Fibroblast of peridontal ligament (primary cell): ENCODE measurements around the gene NCKAP5L.
"Not testable (repeated sequence)": the region's sequence is repeated elsewhere in the genome, so short reads cannot be mapped to it uniquely, and the experiment has no call there.

Source experiments
- DNase-seq: peaks from one replicate; pipeline ENCODE4 v3.0.0-alpha.2; 2010; ENCODE audit errors: extremely low read depth

The NCKAP5L gene

DNA sequence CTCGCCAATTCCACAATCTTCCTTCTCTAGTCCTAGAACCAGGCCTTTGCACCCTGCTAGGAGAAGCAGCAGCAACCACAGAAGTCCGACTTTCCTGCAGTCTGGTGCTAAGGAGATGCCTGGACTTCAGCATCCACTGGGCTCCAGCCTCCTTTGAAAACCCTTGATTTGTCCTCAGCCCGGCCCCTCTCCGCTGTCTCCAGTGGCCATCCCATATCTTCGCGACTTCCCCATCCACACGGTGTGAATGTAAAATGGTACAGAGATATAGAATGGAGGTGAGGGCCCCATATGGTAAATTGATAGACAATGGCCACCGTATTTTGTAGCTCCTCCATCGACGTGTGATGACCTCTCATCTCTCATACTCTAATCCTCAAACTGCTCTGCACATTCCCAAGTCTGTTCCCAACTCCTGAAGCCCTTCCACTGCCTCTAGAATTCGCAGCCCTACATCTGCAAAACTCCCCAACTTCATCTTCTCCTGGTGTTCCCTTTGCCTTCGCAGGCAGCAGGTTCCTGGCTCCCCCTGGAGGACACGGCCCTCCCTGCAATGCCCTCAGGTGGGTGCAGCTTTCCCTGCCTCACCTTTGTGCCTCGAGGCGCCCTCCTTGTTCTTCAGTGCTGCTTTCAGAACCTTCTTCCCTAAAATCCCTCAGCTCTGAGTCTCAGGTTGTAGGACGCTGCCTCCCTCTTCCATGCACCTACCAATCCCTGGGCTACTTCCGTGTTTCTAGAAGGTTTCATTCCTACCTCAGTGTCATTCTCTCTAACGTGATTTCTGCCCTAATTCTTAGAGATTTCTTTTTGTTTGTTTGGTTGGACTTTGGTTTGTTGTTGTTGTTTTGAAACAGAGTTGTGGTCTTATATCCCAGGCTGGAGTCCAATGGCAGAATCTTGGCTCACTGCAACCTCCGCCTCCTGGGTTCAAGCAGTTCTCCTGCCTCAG is 50.1 kb downstream of the NCKAP5L start:
- peak; percentile 16 for DNase-seq

DNA sequence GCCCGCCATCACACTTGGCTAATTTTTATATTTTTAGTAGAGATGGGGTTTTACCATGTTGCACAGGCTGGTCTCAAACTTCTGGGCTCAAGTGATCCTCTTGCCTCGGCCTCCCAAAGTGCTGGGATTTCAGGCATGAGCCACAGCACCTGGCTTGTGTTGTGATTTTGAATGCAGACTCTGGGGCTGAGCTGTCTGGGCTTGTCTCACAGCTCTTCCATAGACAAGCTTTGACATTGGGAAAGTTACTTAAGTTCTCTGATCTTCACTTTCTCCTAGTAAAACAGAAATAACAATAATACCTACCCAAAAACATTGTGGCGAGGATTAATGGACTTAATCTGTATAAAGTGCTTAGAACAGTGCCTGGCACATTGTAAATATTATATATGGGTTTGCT is 50.9 kb downstream of the NCKAP5L start:
- DNase-seq, result no peak

DNA sequence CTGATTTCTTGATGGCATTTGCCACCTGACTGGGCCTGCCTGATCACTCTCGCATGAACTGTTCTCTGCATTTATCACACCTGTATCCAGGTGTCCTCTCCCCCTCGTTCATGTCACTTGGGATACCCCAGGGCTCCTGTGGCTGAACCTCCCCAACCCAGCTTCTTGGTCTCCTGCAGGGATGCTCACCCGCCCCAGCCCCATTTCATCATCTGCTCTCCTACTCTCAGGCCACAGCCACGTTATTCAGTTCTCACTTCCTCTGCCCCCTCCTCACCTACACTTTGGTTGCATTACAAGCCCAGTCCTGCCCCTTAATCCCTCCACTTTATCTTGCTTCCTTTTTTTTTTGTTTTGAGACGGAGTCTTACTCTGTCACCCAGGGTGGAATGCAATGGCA is 51.4 kb downstream of the NCKAP5L start:
- no peak for DNase-seq

DNA sequence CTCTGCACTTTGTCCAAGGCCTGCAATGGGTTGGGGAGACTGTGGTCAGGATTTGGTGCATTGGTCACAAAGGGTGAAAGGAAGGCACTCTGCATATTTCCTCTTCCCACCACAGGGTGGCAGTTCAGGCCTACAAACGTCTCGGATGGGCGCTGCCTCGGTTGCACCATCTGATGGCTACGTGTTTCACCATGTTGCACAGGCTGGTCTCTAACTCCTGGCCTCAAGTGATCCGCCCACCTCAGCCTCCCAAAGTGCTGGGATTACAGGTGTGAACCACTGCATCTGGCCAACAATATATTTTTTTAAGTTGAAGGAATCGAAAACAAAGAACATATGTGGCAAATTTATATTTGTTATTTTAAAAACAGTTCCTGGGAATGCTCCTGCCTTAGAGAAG is 51.8 kb downstream of the NCKAP5L start:
- DNase-seq, result peak; percentile 86

DNA sequence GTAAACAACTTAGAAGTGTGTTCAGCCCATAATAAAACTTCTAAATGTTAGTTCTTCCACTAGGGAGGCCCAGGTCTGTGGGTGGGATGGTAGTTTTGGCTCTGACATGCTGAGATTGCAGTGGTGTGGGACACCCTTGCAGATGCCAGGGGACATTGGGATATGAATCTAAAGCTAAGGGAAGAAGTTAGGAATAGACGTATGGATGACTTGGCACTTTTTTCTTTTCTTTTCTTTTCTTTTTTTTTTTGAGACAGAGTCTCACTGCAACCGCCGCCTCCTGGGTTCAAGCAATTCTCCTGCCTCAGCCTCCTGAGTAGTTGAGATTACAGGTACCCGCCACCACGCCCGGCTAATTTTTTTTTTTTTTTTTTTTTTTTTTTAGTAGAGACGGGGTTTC is 55.1 kb downstream of the NCKAP5L start:
- not testable (repeated sequence) for DNase-seq

DNA sequence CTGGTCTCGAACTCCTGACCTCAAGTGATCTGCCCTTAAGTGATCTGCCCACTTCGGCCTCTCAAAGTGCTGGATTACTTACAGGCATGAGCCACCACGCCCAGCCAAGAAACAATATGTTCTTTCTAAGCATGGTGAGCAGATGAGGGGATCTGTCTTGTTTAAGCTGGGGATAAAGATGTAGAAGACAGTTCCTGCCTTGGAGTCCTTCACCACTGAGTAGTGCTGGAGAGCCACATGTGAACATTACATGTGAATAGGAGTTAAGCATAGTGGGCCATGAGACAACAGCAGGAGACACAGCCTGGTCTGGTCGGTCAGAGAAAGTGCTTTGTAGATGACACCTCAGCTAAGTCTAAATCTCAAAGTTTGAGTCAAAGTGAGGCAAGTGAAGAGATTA is 60.9 kb downstream of the NCKAP5L start:
- DNase-seq, result no peak

DNA sequence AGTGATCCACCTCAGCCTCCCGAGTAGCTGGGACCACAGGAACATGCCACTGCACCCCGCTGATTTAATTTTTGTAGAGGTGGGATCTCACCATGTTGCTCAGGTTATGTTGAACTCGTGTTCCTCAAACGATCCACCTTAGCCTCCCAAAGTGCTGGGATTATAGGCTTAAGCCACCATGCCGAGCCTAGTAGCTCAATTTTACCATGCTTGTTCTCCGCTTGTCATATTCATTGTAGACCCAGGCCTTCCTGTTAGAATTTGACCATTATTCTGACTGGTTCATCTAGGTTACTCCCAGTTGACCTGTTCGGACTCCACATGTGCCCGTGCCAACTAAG is 62.1 kb downstream of the NCKAP5L start:
- no peak for DNase-seq

DNA sequence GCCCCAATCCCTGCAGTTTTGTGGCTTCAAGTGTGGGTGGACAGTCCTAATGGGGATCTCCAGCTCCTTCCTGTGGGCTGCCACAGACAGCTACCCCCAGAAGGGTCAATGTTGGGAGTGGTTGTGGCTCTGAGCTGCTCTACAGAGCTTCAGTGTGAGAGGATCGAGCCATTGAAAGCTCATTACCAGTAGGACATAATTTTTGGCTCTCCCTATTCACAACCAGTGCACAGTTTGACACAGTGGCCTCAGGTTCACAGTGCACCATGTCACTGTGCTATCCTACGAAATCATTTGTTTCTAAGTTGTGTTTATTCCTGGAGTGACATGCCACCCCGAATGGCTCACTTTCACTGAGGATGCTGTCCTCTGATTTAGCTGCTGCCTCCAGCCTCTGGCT is 64.1 kb downstream of the NCKAP5L start:
- DNase-seq, result no peak

DNA sequence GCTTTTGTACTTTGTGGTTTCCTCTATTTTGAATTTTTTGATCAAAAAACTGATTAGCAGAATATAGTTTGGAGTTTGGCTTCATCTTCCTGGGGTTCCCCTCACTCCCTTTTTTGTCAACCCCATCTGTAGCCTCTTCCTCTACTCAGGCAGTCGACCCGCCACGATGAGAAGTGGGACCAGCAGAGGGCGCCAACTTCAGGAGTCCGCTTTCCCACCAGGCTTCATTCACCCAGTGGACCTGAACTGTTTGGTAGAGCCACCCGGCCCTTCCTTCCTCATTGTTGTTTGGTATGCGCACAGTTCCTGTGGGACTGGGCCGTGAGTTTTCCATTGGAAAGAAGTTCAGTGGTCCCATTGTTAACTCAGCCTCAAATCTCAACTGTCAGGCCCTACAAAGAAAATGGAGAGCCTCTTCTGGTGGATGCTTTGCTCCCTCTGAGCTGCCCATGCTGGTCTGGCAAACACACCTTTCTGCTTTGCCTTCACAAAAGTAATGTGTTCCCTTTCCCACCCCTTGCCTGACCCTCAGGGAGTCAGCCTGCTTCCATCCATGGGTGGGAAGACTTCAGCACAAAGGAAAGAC is 65.1 kb downstream of the NCKAP5L start:
- peak; percentile 45 for DNase-seq

DNA sequence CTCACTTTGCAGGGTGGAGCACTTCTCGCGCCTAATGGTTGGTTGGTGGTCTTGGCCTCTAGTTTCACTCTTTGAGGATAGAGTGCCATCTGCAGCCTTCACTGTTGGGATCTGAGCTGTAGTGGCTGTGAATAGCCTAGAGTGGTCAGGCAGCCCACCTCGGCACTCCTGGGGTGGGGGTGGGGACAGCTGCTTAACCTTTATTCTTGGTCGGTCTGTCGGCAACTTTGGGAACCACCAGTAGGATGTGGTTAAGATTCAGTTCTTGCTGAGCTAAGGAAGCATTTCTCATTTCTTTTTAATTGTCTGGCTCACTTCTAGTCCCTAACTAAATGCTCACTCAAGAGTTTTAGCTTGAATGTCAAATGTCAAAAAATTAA is 65.8 kb downstream of the NCKAP5L start:
- DNase-seq, result no peak

DNA sequence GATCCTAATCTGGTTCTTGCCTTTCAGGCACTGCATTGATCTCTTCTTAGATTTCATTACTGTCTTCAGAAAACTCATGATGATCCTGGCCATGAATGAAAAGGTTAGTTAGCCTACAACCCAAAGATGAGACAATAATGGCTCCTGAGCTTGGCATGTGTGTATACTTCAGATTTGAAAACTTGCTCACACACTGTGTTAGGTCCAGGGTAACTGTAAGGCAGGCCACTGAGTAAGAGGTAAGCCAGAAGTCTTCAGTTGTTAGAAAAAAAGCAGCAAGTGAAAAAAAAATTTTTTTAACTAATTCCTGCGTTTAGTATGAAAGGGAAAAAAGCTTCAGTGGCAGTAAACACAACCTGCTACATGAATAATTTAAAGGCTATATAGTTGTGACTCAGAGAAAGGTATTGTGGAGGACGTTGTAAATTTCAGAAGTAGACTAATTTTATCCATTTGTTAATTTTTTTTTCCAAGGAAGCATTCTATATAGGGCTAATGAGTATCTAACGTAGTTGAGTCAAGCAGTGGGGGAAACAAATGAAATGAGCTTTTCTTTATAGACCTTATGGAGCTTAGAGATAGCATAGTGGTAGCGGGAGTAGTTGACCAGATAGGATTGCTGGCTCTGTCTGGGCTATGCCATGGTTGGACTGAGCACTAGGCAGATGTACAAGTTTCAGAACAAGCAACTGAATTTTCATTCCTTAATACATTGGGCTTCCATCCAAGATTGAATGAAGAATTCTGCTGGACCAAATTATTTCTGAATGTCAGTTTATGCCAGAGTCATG is 66.3 kb downstream of the NCKAP5L start:
- no peak for DNase-seq

DNA sequence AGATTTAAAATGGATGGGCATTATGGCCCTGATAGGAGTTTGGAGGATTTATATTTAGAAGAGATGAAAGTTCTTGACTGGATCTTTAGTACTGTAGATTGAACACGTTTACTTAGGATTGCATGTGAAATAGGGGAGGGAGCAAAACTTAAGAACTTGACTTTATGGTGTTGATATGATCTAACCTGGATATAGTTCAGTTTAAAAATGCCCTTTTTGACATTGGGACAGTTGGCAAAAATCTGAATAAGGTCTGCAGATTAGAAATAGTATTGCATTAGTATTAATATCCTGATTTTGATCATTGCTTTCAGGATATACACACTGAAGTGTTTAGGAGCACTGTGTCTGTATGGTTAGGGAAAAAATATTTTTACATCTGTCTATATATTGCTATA is 77.2 kb downstream of the NCKAP5L start:
- no peak for DNase-seq

DNA sequence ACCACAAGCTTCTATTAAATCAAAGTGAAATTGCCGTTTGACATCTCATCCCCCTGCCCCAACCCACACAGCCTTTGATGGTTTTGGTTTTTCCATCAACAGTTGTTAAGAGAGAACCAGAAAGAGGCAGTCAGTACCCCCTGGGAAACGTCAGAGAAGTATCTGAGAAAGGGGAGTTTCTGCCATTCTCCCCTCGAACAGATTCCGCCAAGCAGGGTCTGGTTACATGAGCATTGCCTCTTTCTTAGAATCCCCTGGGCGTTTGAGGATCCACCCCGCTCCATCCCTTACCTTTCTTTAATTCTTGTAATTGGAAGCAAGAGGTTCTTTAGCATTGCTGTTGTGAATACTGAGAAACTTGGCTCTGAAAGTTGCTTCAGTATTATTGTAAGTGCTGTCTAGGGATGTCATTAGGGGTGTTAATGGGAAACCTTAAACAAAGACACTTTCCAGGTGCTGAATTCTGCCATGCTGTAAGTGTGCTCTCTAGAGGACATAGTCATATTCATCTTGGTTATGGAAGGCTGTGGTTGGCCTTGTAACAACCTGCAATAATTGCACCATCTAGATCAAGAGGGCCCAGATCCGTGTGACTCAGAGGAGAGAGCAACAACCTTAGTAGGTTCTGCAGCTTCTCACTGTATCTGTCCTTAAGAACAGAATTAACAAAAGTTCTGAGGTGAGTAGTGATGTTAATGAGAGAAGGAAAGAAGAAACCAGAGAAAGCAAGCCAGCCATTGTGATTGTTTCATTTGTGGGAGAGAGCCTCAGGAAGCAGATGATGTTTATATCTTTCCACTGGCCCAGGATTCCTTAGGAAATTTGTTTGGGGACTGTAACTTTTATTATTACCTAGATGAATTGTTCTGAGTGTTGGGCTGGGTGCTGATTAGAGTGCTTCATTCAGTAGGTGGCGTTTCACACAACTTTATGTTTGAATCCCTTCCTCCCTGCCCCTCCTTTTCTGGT is 77.9 kb downstream of the NCKAP5L start:
- DNase-seq, result peak; percentile 71

DNA sequence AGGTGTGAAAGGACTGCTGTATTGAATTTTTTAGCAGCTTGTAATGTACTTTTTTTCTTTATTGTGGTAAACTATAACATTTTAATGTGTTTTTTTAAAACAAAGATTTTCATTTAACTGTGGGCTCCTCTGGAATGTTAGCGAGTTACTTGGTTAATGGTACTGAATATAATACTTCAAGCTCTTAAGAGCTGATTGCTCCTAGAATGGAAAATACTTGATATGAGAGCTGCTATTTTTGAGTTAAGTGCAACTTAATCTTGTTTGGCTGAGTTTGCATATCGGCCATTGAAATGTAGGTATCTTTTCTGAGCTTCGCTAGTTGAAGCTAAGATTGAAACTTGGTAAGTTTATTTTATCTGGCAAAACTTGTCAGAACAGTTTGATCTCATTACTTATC is 79.4 kb downstream of the NCKAP5L start:
- peak; percentile 18 for DNase-seq

DNA sequence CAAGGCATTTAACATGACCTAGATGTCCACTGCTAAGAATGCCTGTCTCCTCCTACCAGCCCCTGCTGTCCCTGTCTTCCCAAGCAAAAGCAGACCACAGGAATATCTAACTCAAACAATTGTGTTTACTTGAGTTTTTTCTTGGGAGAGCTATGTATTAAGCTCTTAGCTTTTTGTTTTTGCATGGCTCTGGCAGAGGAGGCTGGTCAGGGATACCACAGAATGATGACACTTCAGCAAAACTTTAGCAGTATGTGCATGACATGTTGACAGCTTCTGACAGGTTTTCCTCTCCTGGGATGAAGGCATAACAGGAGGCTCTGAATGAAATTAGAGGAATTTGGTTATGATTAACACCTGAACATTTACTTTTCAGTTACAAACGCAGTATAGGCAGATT is 79.9 kb downstream of the NCKAP5L start:
- DNase-seq, result peak; percentile 45

DNA sequence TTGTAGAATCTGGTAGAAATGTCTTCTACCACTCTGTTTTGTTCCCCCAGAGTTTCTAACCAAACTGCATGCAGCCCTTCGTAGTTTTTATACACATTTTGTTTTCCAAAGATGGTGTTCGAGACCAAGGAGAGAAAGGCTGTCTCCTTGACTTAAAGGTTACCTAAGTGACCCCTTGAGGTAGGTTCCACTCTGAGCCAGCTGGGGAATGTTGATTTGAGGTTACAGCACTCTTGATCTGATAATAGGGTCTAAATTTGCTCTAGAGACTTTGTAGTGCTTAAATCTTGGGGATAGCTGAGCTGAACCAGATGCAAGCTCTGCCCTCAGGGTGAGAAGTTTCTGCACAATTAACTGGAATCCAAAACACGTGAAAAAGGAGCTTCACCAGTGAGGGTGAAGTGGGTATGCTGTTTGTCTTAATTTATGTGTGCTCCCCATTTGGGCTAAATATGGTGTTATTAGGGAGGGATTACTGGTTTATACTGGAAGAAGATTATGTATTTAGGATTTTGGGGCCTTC is 83.8 kb downstream of the NCKAP5L start:
- no peak for DNase-seq

DNA sequence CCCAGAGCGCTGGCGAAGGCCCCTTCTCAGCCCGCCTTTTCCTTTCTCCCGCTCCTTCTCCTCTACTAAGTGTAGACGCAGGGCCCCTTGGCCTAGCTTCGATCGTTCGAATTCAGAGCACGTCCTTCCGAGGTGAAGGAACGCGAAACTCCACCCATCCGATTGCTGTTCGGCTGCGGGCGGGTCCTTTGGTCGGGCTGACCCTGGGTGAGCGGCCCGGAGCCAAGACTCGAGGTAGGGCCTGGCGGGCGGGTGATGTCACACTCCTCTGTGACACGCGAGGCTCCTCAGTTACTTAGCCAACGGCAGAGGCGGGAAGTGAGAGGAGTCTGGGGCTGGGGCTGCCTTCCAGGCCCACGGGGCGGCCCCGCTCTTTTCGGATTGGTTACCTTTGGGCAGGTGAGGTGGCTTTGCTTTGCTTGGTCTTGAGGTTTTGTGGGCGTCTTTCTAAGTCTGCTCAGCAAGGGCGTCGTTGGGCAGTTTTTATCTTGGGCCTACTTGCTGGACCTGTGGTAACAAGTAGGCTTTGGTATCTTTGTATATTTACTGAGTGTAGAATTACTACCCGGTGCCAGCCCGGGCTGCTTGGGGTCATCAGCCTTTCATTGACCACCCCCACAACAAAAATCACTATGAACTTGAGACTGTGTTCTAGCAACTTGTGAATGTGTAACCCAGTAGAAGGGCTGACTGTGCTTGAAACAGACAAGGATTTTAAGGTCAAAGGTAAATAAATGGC is 86.2 kb downstream of the NCKAP5L start:
- DNase-seq, result peak; percentile 78
